GM21367 (cell line): ENCODE data around the gene NCK2.
"Not testable (repeated sequence)": the region's sequence is repeated elsewhere in the genome, so short reads cannot be mapped to it uniquely, and the experiment has no call there.

Experiments used
- ATAC-seq: cut with Tn5 transposase; IDR thresholded peaks from one replicate; pipeline ENCODE4 v1.9.1; 2021; ENCODE audit not compliant: unreplicated experiment

The NCK2 gene

DNA sequence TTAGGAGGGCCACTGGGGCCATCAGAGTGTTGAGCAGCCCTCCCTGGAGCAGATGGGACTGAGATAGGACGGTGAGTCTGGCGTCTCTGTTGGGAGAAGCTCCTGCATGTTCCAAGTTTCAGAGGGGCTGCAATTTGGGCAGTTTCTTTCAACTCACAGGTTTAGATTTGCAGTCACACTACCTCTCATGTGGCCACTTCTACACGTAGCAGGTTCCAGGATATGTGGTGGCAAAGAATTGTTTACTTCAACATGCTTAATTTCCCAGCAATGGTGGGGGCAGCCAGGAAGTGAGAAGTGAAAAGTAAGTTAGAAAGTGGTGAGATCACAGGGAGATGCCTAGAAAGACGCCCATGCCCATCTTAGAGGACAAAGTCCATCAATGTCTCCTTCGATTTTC lies 9.3 kb downstream of the NCK2 start:
- no peak for ATAC-seq

DNA sequence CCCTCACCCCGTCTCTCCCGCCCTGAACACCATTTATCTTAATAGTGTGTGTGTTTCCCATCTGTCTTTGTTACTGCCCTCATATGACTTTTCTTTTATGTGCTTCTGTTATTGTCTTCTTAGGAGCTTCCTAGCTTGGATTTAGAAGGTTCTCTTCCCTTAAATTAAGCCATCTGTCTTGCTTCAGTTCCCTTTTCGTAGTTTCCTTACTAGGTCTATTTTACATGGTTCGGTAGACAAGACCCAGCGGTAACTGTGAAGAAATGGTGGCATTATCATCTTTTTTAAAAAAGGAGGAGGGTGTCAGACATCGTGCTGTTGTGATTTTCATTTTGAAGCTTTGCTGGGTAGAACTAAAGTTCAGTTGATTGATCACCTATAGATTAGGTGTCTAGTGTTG lies 10.3 kb downstream of the NCK2 start:
- no peak for ATAC-seq

DNA sequence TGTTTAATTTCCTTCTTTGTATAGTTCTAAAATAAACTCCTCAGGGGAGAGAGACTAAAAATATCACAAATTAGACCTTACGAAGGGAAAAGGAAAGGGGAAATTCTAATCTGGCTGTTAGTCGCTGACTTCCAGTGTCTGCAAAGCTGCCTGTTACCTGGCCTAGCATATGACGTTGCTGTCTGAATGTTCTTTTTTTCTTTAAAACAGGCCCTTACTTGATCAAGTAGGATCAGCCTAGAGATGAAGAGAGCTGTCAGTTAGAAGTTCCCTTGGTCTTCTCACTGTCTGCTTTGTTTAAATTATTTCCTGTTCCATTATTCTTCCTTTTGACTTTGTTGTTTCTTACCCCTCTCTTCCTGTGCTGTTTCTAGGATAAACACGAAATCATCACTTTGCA lies 11.2 kb downstream of the NCK2 start:
- no peak for ATAC-seq

DNA sequence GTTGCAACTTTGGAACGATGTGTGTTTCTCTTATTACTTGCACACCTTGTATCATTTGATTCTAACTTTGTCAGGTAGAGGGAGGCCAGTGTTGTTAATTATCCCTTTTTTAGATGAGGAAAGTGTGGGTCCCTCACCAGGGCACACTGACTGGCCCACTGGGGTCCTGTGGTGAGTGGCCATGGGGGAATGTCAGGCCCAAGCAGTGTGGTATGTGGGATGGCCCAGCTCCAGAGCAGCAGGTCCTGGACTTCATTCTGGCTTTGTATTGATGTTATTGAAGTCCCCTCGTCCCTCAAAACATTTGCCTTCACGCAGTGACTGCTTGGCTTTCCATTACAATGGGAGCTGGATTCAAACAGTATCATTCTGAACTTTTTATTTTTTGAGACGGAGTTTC lies 11.7 kb downstream of the NCK2 start:
- no peak for ATAC-seq

DNA sequence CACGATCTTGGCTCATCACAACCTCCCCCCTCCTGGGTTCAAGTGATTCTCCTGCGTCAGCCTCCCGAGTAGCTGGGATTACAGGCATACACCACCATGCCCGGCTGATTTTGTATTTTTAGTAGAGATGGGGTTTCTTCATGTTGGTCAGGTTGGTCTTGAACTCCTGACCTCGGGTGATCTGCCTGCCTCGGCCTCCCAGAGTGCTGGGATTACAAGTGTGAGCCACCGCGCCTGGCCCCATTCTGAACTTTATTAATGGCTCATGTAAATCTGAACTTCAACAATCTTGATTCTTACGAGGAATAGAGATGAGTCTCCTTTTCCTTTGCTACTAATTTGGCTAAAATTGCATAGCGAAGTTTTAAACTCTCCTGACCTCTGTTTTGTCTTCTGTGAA lies 12.2 kb downstream of the NCK2 start:
- ATAC-seq = not testable (repeated sequence)

DNA sequence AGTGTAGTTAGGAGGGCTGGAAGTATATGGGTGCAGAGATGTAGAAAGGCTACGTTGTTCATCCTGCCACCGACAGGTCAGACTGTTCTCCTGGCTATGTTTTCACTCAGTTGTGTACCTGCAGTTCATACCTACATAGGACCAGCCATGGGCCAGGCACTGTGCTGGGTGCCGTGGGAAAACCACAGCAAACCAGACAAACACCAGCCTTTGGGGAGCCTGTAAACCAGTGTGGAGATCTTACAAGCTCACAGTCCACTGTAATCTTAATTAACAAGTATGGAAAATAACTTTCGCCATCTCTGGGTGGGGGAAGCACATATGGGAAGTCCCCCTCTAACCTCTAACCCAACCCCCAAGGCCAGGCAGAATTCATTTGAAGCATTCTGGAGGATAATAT lies 12.7 kb downstream of the NCK2 start:
- ATAC-seq = no peak

DNA sequence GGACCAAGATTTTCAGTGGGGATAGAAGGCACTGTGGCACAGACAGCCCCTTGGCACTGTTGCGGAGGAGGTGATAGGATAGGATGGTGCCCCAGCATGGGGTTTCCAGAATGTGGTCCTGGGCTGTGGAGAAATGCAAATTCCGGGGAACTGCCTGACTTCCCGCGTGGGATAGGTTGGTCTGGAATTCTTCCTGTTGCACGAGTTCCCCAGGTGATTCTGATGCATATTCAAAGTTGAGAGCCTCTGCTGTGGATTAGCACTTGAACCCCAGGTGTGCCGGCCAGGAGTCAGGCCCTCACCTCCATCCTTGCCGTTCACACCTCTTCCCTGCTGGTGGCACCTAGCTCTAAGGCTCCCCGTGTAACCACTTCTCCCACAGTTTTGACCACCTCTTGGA lies 15.5 kb downstream of the NCK2 start:
- no peak for ATAC-seq

DNA sequence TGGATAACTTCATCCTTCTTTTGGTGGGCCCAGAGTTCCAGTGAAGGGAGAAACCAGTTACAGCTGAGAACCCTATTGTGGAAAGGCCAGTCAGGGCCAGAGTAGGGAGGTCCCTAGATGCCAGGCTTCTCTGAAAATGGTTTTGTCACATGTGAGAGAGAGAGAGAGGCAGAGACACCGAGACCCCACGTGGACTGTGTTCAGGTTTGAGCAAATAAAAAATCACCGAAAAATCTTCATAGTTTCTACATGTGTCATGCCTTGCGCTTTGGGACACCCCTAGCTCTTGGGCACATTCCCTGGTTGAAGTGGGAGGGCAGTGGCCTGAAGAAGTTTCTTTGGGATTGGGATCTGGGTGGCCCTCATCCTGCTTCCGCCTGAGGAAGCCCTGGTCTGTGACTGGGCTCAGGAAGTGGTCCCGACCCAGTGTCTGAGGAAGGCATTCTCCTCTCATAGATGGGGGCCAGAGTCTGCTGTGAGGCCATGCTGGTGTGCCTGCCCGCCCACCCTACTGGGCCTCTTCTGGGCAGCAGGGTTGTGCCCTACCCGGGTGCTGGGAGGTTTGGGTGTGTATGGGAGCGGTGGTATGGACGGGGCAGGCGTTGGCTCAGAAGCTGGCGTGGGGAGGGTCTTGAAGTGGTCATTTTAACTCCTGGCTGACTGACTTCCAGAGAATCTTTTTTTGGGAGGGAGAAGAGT lies 16.1 kb downstream of the NCK2 start:
- ATAC-seq = no peak

DNA sequence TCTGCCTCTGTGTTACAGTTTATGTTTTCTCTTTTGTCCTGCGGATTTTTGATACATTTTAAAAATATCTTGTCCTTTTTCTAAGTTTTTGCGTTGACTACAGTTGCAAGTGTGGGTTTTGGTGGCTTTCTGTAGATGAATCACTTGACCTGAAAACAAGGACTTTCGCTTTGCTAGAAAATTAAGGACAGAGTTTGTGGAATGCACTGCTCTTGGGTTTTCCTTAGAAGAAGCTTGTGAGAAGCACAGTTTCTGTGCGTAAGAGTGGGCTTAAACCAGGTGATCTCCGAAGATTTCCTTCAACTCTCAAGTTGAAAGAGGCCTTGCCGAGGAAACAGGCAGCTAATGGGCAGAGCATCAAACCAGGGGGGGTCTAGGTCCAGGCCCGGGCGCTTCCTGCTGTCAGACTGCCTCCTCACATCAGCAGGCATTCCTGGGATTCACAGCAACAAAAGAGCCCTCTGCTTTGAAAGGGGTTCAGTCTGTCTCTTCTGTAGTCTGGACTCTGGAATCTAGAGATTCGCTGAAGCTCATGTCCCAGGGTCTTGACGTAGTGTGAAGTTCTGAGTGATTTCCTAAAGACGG lies 17.3 kb downstream of the NCK2 start:
- ATAC-seq = no peak

DNA sequence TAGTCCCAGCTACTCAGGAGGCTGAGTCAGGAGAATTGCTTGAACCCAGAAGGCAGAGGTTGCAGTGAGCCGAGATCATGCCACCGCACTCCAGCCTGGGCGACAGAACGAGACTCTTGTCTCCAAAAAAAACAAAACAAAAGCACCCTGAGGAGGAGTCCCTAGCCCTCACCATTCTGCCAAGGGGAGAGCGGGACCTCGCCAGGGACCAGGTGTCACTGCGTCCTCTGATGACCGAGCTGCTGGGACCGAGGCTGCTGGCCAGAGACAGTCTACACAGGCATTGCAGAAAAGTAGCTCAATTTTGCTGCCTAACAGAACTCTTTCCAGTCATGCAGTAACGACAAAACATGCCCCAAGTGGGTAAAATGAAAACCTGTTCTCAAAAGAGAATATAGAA lies 18.4 kb downstream of the NCK2 start:
- no peak for ATAC-seq

DNA sequence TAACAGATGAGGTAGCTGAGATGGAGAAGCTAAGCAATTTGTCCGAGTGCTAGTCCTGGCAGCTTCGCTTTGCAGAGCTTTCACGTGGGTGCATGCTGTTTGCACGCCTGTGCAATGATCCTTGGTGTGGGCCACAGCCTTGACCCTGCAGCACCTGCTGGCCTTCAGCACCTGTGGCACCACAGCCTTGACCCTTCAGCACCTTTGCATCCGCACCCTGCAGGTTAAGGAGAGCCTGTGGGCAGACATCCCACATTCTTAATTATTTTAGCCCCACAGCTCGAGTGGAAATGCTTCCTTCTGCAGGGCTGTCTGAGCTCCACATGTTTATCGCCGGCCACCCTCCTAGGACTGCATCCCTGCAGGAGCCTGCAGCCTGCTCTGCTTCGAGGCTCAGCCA lies 19.3 kb downstream of the NCK2 start:
- ATAC-seq = no peak

DNA sequence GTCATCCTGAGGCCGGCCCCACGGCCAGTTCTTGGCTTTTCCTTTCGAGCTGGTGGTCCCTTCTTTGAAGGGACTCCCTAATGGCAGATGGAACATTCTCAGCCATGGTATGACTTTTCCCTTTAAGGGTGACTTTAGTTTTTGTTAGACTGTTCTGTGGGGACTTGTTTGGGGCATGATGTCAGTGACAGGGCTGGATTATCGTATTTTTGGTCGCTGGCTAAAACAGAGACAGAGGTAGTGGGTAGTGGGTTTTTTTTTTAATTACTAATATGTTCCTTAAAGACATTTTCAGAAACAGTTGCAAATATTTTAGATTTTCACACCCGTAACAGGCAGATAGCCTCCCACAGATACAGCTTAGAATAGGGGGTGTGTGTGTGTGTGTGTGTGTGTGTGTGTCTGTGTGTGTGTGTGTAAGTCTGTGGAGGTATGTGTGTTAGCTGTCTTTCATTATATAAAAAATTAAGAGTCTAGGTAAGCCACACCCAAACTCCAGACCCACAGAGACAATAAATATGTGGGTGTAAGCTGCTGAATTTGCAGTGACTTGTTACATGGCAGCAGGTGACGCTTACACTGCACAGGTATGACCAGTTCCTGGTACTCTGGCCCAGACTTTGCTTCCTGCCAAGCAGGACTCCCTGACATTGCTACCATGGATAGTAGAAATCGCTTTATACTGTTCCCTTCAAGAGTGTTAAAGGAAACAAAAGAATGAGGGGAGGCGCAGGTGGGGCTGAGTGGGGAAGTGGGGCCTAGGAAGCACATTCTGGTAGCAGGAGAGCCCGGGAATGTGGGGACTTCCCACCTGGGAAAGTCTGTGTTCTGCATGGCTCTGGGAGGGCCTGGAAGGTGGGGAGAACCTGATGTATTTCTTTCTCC lies 20.9 kb downstream of the NCK2 start:
- ATAC-seq = no peak

DNA sequence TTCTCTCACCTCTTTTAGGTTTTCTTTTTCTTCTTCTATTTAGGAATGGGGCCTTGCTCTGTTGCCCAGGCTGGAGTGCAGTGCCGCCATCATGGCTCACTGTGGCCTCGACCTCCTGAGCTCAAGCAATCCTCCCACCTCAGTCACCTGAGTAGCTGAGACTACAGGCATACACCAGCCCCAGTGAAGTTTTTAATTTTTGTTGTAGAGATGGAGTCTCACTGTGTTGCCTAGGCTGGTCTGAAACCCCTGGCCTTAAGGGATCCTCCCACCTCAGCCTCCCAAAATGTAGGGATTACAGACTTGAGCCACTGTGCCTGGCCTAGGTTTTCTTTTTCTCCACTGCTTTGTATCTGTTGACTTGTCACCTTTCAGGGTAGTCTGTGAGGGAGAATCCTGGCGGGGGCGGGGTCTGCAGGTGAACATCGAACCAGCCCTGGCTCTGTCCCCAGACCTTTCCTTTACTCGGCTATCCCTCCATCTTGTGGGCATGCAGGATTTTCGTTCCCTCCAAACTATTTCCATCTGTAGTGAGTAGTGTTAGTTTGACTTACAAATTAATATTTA lies 21.7 kb downstream of the NCK2 start:
- no peak for ATAC-seq

DNA sequence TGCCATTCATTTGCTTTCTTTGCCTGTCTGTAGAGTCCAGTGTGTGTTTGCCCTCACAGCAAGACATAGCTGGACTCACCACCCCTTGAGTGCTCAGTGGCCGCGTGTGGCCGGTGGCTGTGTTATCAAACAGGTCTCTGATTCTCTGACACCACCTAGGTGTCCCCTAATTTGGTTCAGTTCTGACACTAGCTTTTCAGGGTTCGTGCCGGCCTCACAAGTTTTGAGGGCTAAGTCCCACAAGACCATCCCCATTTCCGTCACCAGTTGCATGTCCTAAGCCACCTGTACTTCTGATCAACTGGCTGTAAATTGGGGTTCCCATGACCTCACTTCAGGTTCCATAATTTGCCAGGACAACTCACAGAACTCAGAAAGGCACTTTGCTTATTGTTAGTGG lies 23.5 kb downstream of the NCK2 start:
- ATAC-seq = no peak

DNA sequence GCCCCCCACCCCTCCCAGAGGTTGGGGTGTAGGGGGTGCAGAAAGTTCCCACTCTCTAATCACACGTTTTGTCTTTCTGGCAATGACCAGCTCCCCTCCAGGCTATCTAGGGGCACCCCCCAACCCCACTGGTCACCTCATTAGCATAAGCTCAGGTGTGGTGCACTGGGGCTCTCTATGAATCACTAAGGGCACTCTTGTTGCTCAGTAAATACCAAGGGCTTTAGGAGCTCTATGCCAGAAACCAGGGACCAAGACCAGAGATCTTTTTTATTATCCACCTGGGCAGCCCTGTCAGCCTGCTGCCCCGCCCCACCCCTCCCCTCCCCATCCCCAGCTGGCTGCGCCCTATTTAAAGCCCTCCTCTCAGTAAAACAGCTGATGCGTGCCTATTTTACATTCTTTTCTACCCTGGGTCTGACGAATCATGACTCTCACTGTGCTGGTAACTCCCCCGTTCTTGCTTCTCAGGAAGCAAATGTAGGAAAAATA lies 24.3 kb downstream of the NCK2 start:
- ATAC-seq = no peak

DNA sequence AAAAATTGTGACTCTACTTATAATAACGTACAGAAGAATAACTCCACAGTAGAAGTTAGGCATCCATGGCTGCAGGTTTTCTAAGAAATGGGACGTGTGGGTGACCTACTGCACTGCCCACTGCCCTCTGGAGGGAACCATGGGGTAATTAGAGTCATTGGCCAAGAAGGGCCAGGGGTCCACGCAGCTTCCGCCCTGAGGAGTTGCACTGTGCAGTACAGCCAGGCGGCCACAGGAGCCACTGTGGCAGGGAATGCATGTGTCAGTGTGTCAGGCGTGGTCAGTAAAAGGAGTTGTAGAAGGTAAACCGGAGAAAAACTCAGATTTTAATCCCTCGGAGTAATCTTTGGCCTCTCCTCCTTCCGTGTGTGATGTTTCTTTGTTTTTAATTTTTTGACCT lies 24.8 kb downstream of the NCK2 start:
- ATAC-seq = no peak

DNA sequence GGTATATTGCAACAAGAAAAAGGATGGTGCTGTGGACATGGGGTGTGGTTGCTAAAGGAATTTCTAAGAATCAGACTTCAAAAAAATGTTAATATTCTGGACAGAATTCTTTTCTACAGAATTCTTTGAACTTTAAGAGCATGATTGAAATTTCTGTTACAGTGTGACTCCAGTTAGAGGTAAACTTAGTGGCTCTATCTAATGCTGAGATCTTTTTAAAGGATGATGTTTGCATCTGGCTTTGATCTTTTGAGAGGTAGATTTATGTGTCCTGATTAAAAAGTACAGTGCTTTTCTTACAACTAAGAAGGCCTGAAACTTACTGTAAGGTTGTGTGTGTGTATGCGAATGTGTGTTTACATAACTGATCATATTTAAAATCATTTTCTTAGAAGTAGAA lies 25.4 kb downstream of the NCK2 start:
- ATAC-seq = no peak

DNA sequence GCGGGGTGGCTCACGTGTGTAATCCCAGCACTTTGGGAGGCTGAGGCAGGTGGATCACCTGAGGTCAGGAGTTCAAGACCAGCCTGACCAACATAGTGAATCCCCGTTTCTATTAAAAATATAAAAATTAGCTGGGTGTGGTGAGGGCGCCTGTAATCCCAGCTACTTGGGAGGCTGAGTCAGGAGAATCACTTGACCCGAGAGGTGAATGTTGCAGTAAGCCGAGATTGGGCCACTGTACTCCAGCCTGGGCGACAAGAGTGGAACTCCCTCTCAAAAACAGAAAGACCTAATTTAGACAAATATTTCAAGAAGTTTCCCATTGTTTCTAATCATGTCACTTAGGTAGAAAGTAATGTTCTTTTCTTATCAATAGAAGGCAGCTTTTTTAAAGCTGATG lies 26.6 kb downstream of the NCK2 start:
- not testable (repeated sequence) for ATAC-seq

DNA sequence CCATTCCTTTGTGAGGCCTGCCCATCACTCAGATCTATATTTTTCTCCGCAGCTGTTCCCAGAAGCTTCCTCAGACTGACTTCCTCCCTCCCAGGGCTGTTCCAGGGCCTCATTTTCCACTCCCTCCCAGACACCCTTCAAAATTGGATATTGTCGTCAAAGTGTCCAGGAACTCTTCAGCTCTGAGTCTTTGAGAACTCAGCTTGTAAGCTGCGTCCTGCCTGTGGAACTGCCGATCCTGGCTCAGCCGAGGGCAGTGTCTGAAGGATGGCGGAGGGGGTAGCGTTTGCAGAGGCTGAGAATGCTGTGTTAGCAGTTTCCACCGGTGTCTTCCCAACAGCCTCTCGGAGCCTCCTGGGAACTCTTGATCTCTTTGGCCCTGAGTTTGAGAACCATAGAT lies 27.1 kb downstream of the NCK2 start:
- no peak for ATAC-seq

DNA sequence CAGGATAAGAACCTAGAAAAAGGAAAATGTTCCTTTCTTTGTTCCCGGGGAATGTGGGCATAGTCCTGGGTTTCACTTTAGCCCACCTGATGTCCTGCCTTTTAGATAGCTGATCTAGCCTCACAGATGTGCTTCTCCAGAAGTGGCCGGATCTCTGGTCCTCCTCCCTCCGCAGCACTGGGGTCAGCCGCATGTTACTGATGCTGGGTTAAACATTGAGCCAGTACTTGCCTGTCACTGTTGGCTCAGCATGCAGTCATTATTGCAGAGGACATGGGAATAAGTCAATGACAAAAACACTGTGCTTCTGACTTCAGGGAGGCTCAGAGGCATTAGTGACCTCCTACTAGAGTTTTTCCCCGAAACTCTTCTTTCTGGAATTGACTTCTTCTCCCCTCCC lies 27.6 kb downstream of the NCK2 start:
- no peak for ATAC-seq

DNA sequence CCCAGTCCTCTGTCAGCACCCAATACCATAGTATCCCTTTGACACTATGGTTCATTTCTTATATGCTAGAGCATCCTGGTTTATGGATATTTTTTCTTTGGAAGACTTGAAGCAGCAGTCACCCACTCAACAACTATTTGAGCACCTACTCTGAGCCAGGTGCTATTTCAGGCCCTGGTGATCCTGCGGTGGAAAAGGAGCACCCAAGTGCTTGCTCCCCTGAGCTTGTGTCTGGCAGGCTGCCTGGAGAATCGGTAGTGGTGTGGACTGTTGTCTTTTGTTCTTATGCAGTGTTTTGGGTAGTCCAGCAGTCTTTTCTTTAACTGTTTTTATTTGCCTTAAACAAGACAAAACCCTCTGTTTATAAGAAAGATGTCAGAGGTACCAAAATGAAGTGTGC lies 28.9 kb downstream of the NCK2 start:
- ATAC-seq = no peak
